GM21786 (cell line): ENCODE measurements around the gene MGAT5B.

Experiments used
- ATAC-seq: cut with Tn5 transposase; IDR thresholded peaks from one replicate; pipeline ENCODE4 v1.9.1; 2021; ENCODE audit not compliant: unreplicated experiment

The MGAT5B gene

GRCh38 chr17:76903631-76904030, 35.4 kb downstream of the MGAT5B start:
- ATAC-seq: no peak

- no peak for ATAC-seq
Observed at GRCh38 chr17:76904116-76904515, 35.9 kb downstream of the MGAT5B start.

- ATAC-seq: no peak
Observed at GRCh38 chr17:76905036-76905435, 36.8 kb downstream of the MGAT5B start.

GRCh38 chr17:76905836-76906235, 37.6 kb downstream of the MGAT5B start:
- ATAC-seq: no peak

- ATAC-seq: no peak
Observed at GRCh38 chr17:76906463-76906862, 38.3 kb downstream of the MGAT5B start.

- no peak for ATAC-seq
Observed at GRCh38 chr17:76907352-76907751, 39.1 kb downstream of the MGAT5B start.

- no peak for ATAC-seq
Observed at GRCh38 chr17:76909971-76910760, 42.0 kb downstream of the MGAT5B start.

- no peak for ATAC-seq
Observed at GRCh38 chr17:76911299-76912017, 43.3 kb downstream of the MGAT5B start.

- no peak for ATAC-seq
Observed at GRCh38 chr17:76912421-76913164, 44.4 kb downstream of the MGAT5B start.

GRCh38 chr17:76914937-76915336, 46.7 kb downstream of the MGAT5B start:
- no peak for ATAC-seq

GRCh38 chr17:76915840-76916510, 47.8 kb downstream of the MGAT5B start:
- ATAC-seq: no peak

- ATAC-seq: no peak
Observed at GRCh38 chr17:76917829-76918228, 49.6 kb downstream of the MGAT5B start.

- ATAC-seq: no peak
Observed at GRCh38 chr17:76918811-76919210, 50.6 kb downstream of the MGAT5B start.

- no peak for ATAC-seq
Observed at GRCh38 chr17:76920364-76921139, 52.3 kb downstream of the MGAT5B start.

GRCh38 chr17:76921340-76922036, 53.3 kb downstream of the MGAT5B start:
- ATAC-seq: no peak

GRCh38 chr17:76922084-76922483, 53.9 kb downstream of the MGAT5B start:
- ATAC-seq: no peak

GRCh38 chr17:76922967-76923366, 54.8 kb downstream of the MGAT5B start:
- ATAC-seq: no peak

- no peak for ATAC-seq
Observed at GRCh38 chr17:76923491-76923890, 55.3 kb downstream of the MGAT5B start.
